HUES64 (cell line): ENCODE results near the gene KIF19.

Experiments used
- H3K27ac ChIP-seq: 2 replicates; pipeline ENCODE4 v1.7.0; 2013; ENCODE audit warnings: low read depth, low read length, inconsistent platforms
- H3K27me3 ChIP-seq: 2 replicates; pipeline ENCODE4 v1.6.1; 2013; ENCODE audit warnings: mild to moderate bottlenecking, low read length; ENCODE audit not compliant: insufficient read depth
- H3K36me3 ChIP-seq: 2 replicates; pipeline ENCODE4 v1.6.1; 2013; ENCODE audit warnings: mild to moderate bottlenecking, low read length; ENCODE audit not compliant: insufficient read depth
- H3K4me1 ChIP-seq: 2 replicates; pipeline ENCODE4 v1.6.1; 2013; ENCODE audit warnings: mild to moderate bottlenecking, low read length, moderate library complexity; ENCODE audit not compliant: insufficient read depth
- H3K4me3 ChIP-seq: 2 replicates; pipeline ENCODE4 v1.5.1; 2013; ENCODE audit warnings: mild to moderate bottlenecking, low read length, moderate library complexity
- H3K9ac ChIP-seq: 2 replicates; pipeline ENCODE4 v1.6.1; 2013; ENCODE audit warnings: mild to moderate bottlenecking, low read depth, low read length
- H3K9me3 ChIP-seq: 2 replicates; pipeline ENCODE4 v1.6.1; 2013; ENCODE audit warnings: low read depth, low read length; ENCODE audit not compliant: insufficient read depth
- WGBS: fragments of 150-250, 120-280 bp; methylation state at CpG from one replicate; pipeline ENCODE4 v1.1.7; 2013; ENCODE audit warnings: missing lambda C conversion rate; 5-methylcytosine and 5-hydroxymethylcytosine counted together

The KIF19 gene

GRCh38 chr17:74329378-74329777, 3.4 kb downstream of the KIF19 start:
- Histone ChIP-seq H3K9me3 (0 out of 2 replicates have a peak, but pooled peaks cover 5% of the 10 kb centered on the region), H3K27ac (no peak overlapping the region), H3K36me3 (no peaks in the 10 kb centered on the region), H3K9ac (no peak overlapping the region), H3K4me3 (no peak overlapping the region), H3K27me3 (peaks cover 29% of the 10 kb centered on the region), H3K4me1 (peaks cover 10% of the 10 kb centered on the region)
- WGBS = 94% methylated on average over 3 of the region's 3 CpGs

- peaks cover 10% of the 10 kb centered on the region for H3K4me1 ChIP-seq
- H3K27me3 ChIP-seq = peaks cover 19% of the 10 kb centered on the region
- no peak overlapping the region for H3K27ac ChIP-seq
- no peaks in the 10 kb centered on the region for H3K36me3 ChIP-seq
- no peak overlapping the region for H3K9ac ChIP-seq
- H3K9me3 ChIP-seq = 0 out of 2 replicates have a peak, but pooled peaks cover 7% of the 10 kb centered on the region
- no peak overlapping the region for H3K4me3 ChIP-seq
- 78% methylated on average over 8 of the region's 8 CpGs for WGBS
These were observed 4.4 kb downstream of the KIF19 start for GRCh38 chr17:74330446-74330845.

GRCh38 chr17:74332017-74332650, 6.1 kb downstream of the KIF19 start:
- H3K36me3 ChIP-seq = no peaks in the 10 kb centered on the region
- H3K4me3 ChIP-seq = no peak overlapping the region
- 63% methylated on average over 7 of the region's 7 CpGs for WGBS
- H3K27ac ChIP-seq = no peak overlapping the region
- peaks cover 2% of the 10 kb centered on the region for H3K27me3 ChIP-seq
- H3K4me1 ChIP-seq = peaks cover 4% of the 10 kb centered on the region
- H3K9ac ChIP-seq = no peak overlapping the region
- H3K9me3 ChIP-seq = 0 out of 2 replicates have a peak, but pooled peaks cover 7% of the 10 kb centered on the region

- no peak overlapping the region for H3K9ac ChIP-seq
- no peaks in the 10 kb centered on the region; the same call in 1 of the 2 replicates for H3K27me3 ChIP-seq
These were observed 6.8 kb downstream of the KIF19 start for GRCh38 chr17:74332763-74333283.

GRCh38 chr17:74334393-74335039, 8.5 kb downstream of the KIF19 start:
- H3K27me3 ChIP-seq = no peaks in the 10 kb centered on the region; the same call in 1 of the 2 replicates
- peaks cover 4% of the 10 kb centered on the region; the same call in 1 of the 2 replicates for H3K4me1 ChIP-seq
- 0 out of 2 replicates have a peak, but pooled peaks cover 7% of the 10 kb centered on the region for H3K9me3 ChIP-seq
- H3K9ac ChIP-seq = no peak overlapping the region
- H3K27ac ChIP-seq = no peak overlapping the region
- whole genome bisulfite sequencing = 78% methylated on average over 2 of the region's 2 CpGs
- H3K36me3 ChIP-seq = no peaks in the 10 kb centered on the region
- H3K4me3 ChIP-seq = no peak overlapping the region

More at GRCh38 chr17:74332763-74333283, 6.8 kb downstream of the KIF19 start:
- H3K36me3 ChIP-seq = no peaks in the 10 kb centered on the region
- WGBS = 70% methylated on average over 9 of the region's 11 CpGs
- no peak overlapping the region for H3K4me3 ChIP-seq
- H3K4me1 ChIP-seq = peaks cover 4% of the 10 kb centered on the region
- H3K27ac ChIP-seq = no peak overlapping the region
- 0 out of 2 replicates have a peak, but pooled peaks cover 7% of the 10 kb centered on the region for H3K9me3 ChIP-seq

- H3K9me3 ChIP-seq = 0 out of 2 replicates have a peak, but pooled peaks cover 7% of the 10 kb centered on the region
- peaks cover 4% of the 10 kb centered on the region; the same call in 1 of the 2 replicates for H3K4me1 ChIP-seq
- H3K4me3 ChIP-seq = no peak overlapping the region
- H3K27ac ChIP-seq = no peak overlapping the region
- no peaks in the 10 kb centered on the region for H3K36me3 ChIP-seq
- 56% methylated on average over 5 of the region's 5 CpGs for WGBS
- H3K9ac ChIP-seq = no peak overlapping the region
- H3K27me3 ChIP-seq = no peaks in the 10 kb centered on the region; the same call in 1 of the 2 replicates
These were observed 9.6 kb downstream of the KIF19 start for GRCh38 chr17:74335529-74336062.

GRCh38 chr17:74336307-74336706, 10.3 kb downstream of the KIF19 start:
- Histone ChIP-seq H3K36me3 (no peaks in the 10 kb centered on the region), H3K4me1 (peaks cover 4% of the 10 kb centered on the region; the same call in 1 of the 2 replicates), H3K27me3 (no peaks in the 10 kb centered on the region; the same call in 1 of the 2 replicates), H3K9ac (no peak overlapping the region), H3K27ac (no peak overlapping the region), H3K4me3 (no peak overlapping the region), H3K9me3 (0 out of 2 replicates have a peak, but pooled peaks cover 7% of the 10 kb centered on the region)
- 91% methylated on average over 7 of the region's 7 CpGs for WGBS

- Histone ChIP-seq H3K27me3 (no peaks in the 10 kb centered on the region; the same call in 1 of the 2 replicates), H3K4me3 (no peak overlapping the region), H3K9ac (no peak overlapping the region), H3K27ac (no peak overlapping the region), H3K4me1 (no peaks in the 10 kb centered on the region), H3K36me3 (no peaks in the 10 kb centered on the region), H3K9me3 (0 out of 2 replicates have a peak, but pooled peaks cover 7% of the 10 kb centered on the region)
- WGBS = 88% methylated on average over 12 of the region's 12 CpGs
These were observed 11.9 kb downstream of the KIF19 start for GRCh38 chr17:74337834-74338500.

GRCh38 chr17:74339537-74340195, 13.6 kb downstream of the KIF19 start:
- WGBS = 90% methylated on average over 19 of the region's 19 CpGs
- Histone ChIP-seq H3K27ac (no peak overlapping the region), H3K36me3 (no peaks in the 10 kb centered on the region), H3K9me3 (no peaks in the 10 kb centered on the region), H3K27me3 (no peaks in the 10 kb centered on the region; the same call in 1 of the 2 replicates), H3K9ac (no peak overlapping the region), H3K4me1 (no peaks in the 10 kb centered on the region), H3K4me3 (no peak overlapping the region)

- H3K4me1 ChIP-seq = no peaks in the 10 kb centered on the region
- no peak overlapping the region for H3K4me3 ChIP-seq
- H3K36me3 ChIP-seq = no peaks in the 10 kb centered on the region
- peaks cover 2% of the 10 kb centered on the region; the same call in 1 of the 2 replicates for H3K27me3 ChIP-seq
- no peak overlapping the region for H3K9ac ChIP-seq
- WGBS = 63% methylated on average over 13 of the region's 13 CpGs
- no peaks in the 10 kb centered on the region for H3K9me3 ChIP-seq
- H3K27ac ChIP-seq = no peak overlapping the region
These were observed 14.5 kb downstream of the KIF19 start for GRCh38 chr17:74340470-74341023.
